NCI-H187 (cell line): ENCODE results near the gene IL24.

Source experiments
- DNase-seq, 2 experiments: peaks; one replicate each; lab custom pipeline; 2025; lab: John Stamatoyannopoulos, UW

IL24 gene

GRCh38 chr1:206953126-206953525, 55.9 kb downstream of the IL24 start:
- DNase-seq: no peak

- no peak for DNase-seq
Observed at GRCh38 chr1:206953626-206954025, 56.4 kb downstream of the IL24 start.
